Ishikawa (cell line): ENCODE measurements around the gene LRRC26.

Experiments
- CEBPB ChIP-seq: IDR thresholded peaks from 2 replicates; pipeline ENCODE4 v1.6.1; 2012
- CREB1 ChIP-seq: IDR thresholded peaks from 2 replicates; pipeline ENCODE4 v1.6.1; 2012; ENCODE audit warnings: low read depth
- EGR1 ChIP-seq: IDR thresholded peaks from 2 replicates; pipeline ENCODE4 v1.6.1; 2012
- EP300 ChIP-seq: IDR thresholded peaks from 2 replicates; pipeline ENCODE4 v1.6.1; 2012; ENCODE audit warnings: borderline replicate concordance
- FOXM1 ChIP-seq: IDR thresholded peaks from 2 replicates; pipeline ENCODE4 v1.6.1; 2012; ENCODE audit warnings: low read depth, borderline replicate concordance
- MAX ChIP-seq: IDR thresholded peaks from 2 replicates; pipeline ENCODE4 v1.6.1; 2012
- NFIC ChIP-seq: IDR thresholded peaks from 2 replicates; pipeline ENCODE4 v1.6.1; 2012
- RAD21 ChIP-seq: IDR thresholded peaks from 2 replicates; pipeline ENCODE4 v1.6.1; 2012; ENCODE audit warnings: low read depth
- TAF1 ChIP-seq: IDR thresholded peaks from 2 replicates; pipeline ENCODE4 v1.6.1; 2012; ENCODE audit warnings: low read depth, mild to moderate bottlenecking
- TCF12 ChIP-seq: IDR thresholded peaks from 2 replicates; pipeline ENCODE4 v1.6.1; 2012; ENCODE audit warnings: low read depth
- TEAD4 ChIP-seq: IDR thresholded peaks from 2 replicates; pipeline ENCODE4 v1.6.1; 2012
- USF1 ChIP-seq: IDR thresholded peaks from 2 replicates; pipeline ENCODE4 v1.6.1; 2012
- YY1 ChIP-seq: IDR thresholded peaks from 2 replicates; pipeline ENCODE4 v1.6.1; 2012; ENCODE audit warnings: low read depth
- ZBTB7A ChIP-seq: IDR thresholded peaks from 2 replicates; pipeline ENCODE4 v1.6.1; 2012; ENCODE audit warnings: low read depth
- TF ChIP-seq, protein P1 (sequence below): IDR thresholded peaks from 2 replicates; pipeline ENCODE4 v1.6.1; 2012; ENCODE audit warnings: low read depth, mild to moderate bottlenecking

LRRC26 gene

DNA sequence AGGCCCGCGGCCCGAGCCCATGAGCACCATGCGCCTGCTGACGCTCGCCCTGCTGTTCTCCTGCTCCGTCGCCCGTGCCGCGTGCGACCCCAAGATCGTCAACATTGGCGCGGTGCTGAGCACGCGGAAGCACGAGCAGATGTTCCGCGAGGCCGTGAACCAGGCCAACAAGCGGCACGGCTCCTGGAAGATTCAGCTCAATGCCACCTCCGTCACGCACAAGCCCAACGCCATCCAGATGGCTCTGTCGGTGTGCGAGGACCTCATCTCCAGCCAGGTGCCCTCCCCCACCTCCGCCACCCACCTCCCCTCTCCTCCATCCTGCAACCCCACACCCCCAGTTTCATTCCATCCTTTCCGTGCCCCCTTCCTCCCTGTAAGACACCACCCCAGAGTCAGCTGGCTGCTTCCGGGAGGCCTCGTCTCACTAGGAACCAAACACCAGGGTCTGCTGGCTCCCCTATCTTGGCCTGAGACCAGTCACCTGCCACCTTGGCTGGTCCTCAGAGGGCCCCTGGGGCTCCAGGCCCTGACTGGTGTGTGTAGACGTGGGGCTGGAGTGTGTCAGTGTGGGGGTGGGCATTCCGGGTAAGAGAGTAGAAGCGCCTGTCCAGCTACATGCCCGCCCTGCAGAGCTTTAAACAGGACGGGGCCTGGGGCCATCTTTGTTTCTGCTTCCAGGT, 30.2 kb downstream of the LRRC26 start:
- no peak for TF ChIP-seq YY1
- TF ChIP-seq RAD21: no peak
- TF ChIP-seq MAX: no peak
- TF ChIP-seq TEAD4: no peak
- no peak for TF ChIP-seq CREB1
- no peak for TF ChIP-seq EP300
- TF ChIP-seq NFIC: no peak
- no peak for TF ChIP-seq CEBPB
- no peak for TF ChIP-seq ZBTB7A
- no peak for TF ChIP-seq EGR1
- TF ChIP-seq USF1: no peak
- no peak for TF ChIP-seq TAF1
- TF ChIP-seq, protein P1, sequence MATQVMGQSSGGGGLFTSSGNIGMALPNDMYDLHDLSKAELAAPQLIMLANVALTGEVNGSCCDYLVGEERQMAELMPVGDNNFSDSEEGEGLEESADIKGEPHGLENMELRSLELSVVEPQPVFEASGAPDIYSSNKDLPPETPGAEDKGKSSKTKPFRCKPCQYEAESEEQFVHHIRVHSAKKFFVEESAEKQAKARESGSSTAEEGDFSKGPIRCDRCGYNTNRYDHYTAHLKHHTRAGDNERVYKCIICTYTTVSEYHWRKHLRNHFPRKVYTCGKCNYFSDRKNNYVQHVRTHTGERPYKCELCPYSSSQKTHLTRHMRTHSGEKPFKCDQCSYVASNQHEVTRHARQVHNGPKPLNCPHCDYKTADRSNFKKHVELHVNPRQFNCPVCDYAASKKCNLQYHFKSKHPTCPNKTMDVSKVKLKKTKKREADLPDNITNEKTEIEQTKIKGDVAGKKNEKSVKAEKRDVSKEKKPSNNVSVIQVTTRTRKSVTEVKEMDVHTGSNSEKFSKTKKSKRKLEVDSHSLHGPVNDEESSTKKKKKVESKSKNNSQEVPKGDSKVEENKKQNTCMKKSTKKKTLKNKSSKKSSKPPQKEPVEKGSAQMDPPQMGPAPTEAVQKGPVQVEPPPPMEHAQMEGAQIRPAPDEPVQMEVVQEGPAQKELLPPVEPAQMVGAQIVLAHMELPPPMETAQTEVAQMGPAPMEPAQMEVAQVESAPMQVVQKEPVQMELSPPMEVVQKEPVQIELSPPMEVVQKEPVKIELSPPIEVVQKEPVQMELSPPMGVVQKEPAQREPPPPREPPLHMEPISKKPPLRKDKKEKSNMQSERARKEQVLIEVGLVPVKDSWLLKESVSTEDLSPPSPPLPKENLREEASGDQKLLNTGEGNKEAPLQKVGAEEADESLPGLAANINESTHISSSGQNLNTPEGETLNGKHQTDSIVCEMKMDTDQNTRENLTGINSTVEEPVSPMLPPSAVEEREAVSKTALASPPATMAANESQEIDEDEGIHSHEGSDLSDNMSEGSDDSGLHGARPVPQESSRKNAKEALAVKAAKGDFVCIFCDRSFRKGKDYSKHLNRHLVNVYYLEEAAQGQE: no peak
- no peak for TF ChIP-seq FOXM1
- TF ChIP-seq TCF12: no peak

DNA sequence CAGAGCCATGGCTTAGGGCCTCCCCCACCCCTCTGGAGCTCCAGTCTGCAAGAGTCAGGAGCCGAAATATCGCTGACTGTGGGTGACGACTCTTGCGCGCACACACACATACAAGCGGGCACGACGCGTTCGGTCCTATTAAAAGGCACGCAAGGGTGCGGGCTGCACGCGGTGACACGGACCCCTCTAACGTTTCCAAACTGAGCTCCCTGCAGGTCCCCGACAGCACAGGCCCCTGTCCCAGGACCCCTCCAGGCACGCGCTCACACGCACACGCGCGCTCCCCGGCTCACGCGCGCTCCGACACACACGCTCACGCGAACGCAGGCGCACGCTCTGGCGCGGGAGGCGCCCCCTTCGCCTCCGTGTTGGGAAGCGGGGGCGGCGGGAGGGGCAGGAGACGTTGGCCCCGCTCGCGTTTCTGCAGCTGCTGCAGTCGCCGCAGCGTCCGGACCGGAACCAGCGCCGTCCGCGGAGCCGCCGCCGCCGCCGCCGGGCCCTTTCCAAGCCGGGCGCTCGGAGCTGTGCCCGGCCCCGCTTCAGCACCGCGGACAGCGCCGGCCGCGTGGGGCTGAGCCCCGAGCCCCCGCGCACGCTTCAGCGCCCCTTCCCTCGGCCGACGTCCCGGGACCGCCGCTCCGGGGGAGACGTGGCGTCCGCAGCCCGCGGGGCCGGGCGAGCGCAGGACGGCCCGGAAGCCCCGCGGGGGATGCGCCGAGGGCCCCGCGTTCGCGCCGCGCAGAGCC, 31.0 kb downstream of the LRRC26 start, which contains the start of gene GRIN1:
Gene GRIN1, plus strand, starts transcription at position 433 of the 746 bp plus-strand sequence. CDS start 333 bp downstream, outside the sequence.
- TF ChIP-seq ZBTB7A (peak; percentile 91), MAX (peak; percentile 85), FOXM1 (no peak), NFIC (no peak)
- TF ChIP-seq, protein P1: peak; percentile 94

- TF ChIP-seq EP300 (no peak), ZBTB7A (peak; percentile 23; the same call in 1 of the 2 replicates)
Observed at GRCh38 chr9:137138058-137138721, 31.7 kb downstream of the LRRC26 start.

DNA sequence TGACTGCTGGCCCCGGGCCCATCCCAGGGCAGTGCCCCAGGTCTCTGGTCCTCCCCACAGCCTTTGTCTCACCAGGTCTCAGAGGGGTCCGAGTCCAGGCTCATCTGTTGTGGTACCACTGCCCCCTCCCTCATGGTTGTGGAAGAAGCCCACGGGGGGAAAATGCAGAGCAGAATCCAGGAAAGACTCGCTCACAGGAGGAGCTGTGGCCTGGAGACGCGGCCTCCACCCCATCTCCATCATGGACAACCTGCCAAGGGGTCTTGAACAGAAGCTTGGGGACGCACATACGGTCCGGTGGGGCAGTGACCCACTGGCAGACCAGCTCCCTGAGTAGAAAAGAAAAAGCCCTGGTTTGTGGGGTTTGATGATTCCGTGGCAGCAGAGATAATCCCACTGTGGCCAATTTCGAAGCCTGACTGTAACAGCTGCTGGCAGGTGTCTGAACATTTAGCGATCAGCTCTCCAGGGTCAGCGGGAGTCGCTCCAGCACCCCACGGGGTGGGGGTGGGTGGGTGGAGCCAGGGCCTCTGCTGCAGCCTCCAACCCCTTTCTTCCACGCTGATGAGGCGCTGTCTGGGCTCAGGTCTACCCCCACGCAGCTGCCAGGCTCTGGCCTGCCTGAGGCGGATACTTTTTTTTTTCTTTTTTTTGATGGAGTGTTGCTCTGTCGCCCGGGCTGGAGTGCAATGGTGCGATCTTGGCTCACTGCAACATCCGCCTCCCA, 32.8 kb downstream of the LRRC26 start:
- no peak for TF ChIP-seq MAX
- TF ChIP-seq YY1: no peak
- no peak for TF ChIP-seq EP300
- no peak for TF ChIP-seq EGR1
- no peak for TF ChIP-seq CEBPB
- no peak for TF ChIP-seq TAF1

DNA sequence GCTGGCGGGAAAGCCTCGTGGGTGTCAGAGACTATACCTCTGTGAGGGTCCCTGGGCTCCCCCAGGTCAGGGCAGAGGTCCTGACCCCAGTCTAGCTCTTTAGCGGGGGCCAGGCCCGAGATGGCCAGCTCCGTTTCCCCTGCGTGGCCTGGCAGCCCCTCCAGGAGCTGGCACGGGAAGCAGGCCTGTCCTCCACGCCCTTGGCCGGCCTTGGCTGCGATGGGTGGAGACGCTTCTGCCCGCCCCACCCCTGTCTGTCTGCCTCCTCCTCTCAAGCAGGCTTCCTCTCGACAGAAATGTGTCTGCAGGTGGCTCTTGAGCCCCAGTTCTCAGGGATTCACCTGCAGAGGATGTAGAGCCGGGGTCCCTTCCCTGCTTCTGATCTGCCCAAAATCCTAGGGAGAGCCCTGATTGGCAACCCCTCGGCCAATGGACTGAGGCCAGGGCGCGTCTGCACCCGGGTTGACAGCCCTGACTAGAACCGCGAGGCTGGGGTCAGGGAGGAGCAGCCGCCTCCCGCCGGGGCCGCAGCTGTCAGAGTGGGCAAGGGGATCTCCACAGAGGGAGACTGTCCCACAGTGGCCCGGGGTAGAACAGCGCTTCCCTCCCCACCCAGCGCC, 33.5 kb downstream of the LRRC26 start:
- no peak for TF ChIP-seq USF1
